Gastroesophageal sphincter (tissue), 3 donors: ENCODE measurements around the gene FNDC3B.

ENCODE experiments used
- POLR2A ChIP-seq, 2 donors: fragments of 450-650 bp; IDR thresholded peaks; one replicate each; pipeline ENCODE4 v1.6.1; 2017; ENCODE audit warnings: antibody characterized with exemption in 2 of 2, mild to moderate bottlenecking in 2 of 2, moderate library complexity in 1 of 2
- POLR2AphosphoS5 ChIP-seq: sonication (generic); formaldehyde crosslinking; IDR thresholded peaks from one replicate; pipeline ENCODE4 v1.6.1; 2017; ENCODE audit warnings: antibody characterized with exemption
- TF ChIP-seq, protein P1 (sequence below), 4 experiments: fragments of 200-600 bp in 2 of 4; fragments of 450-650 bp in 2 of 4; sonication (generic) in 1 of 4; IDR thresholded peaks; one replicate each; pipeline ENCODE4 v1.5.1; 2017 to 2019; ENCODE audit warnings: antibody characterized with exemption in 4 of 4, mild to moderate bottlenecking in 2 of 4, moderate library complexity in 2 of 4

- TF ChIP-seq, protein P1, sequence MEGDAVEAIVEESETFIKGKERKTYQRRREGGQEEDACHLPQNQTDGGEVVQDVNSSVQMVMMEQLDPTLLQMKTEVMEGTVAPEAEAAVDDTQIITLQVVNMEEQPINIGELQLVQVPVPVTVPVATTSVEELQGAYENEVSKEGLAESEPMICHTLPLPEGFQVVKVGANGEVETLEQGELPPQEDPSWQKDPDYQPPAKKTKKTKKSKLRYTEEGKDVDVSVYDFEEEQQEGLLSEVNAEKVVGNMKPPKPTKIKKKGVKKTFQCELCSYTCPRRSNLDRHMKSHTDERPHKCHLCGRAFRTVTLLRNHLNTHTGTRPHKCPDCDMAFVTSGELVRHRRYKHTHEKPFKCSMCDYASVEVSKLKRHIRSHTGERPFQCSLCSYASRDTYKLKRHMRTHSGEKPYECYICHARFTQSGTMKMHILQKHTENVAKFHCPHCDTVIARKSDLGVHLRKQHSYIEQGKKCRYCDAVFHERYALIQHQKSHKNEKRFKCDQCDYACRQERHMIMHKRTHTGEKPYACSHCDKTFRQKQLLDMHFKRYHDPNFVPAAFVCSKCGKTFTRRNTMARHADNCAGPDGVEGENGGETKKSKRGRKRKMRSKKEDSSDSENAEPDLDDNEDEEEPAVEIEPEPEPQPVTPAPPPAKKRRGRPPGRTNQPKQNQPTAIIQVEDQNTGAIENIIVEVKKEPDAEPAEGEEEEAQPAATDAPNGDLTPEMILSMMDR (IDR thresholded peaks at IDR 0.05) = no peak
- TF ChIP-seq POLR2A (IDR thresholded peaks at IDR 0.05) (no peak), POLR2AphosphoS5 (peak; percentile 27)
These were observed 35.2 kb downstream of the FNDC3B start for GRCh38 chr3:172074586-172074985.
